ENCODE measurements around the gene ABI2.

- no peak for TF ChIP-seq CTCF (IDR thresholded peaks at IDR 0.05; ENCODE audit: insufficient read depth, low read length, poor library complexity, severe bottlenecking)
- TF ChIP-seq EZH2phosphoT487 (conservative IDR thresholded peaks at IDR 0.05; ENCODE audit: low read length): no peak
Observed at GRCh38 chr2:203301667-203302066, 26.5 kb upstream of the ABI2 start.

Measured in SU-DHL-6 (cell line).